Measurements from ENCODE around the gene USP35. TPM values are rescaled to one million over a fixed set of nuclear protein-coding genes. Genes with fewer than 3 reads are reported as not detected.

The USP35 gene
- total RNA-seq, 2 donors from 2014 or later: 38.8 to 44.1 TPM

DNA sequence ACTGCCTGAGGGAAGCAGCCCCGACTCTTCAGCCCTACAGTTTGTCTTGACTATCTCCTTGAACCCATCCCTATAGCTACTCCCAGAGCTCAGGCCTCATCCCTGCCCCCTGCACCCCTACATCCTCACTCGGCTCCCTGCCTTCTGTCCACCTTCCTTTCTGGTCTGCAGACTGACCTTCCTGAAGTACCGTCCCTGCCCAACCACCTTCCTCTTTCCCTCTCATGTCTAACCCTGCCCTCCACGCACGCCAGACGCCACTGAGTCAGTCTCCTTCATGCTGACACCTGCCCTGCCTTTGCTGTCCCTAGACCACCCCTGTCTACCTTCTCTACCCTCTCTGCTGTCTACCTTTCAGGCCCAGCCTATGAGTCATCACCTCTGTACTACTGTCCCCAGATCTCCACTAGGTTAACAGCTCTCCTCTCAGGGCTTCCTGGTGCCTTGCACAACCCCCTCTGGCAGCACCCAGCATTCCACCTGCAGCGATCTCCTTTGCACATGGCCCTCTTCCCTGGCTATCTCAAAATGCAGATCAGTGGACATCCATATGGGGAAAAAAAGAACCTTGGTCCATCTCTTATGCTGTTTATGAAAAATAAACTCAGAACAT, 9.2 kb upstream of the USP35 start:
- no peak for ATAC-seq (ENCODE audit: insufficient number of reproducible peaks, low FRiP score, low read depth)

GRCh38 chr11:78180751-78181150, 8.0 kb upstream of the USP35 start:
- Histone ChIP-seq H3K27me3 (replicated peaks; ENCODE audit: insufficient read depth) (no peaks in the 10 kb centered on the region), H3K4me3 (no peak overlapping the region), H3K27ac (no peak overlapping the region), H3K36me3 (no peaks in the 10 kb centered on the region), H3K9me3 (no peaks in the 10 kb centered on the region), H3K4me1 (ENCODE audit: control insufficient read depth in 1 of 2, low read depth in 2 of 2) (peaks cover 3 to 36% of the 10 kb centered on the region in 2 donors)
- no peak for ATAC-seq (ENCODE audit: insufficient number of reproducible peaks, low FRiP score, low read depth)
- no peak for DNase-seq (ENCODE audit: low spot score)
- TF ChIP-seq, protein P1, sequence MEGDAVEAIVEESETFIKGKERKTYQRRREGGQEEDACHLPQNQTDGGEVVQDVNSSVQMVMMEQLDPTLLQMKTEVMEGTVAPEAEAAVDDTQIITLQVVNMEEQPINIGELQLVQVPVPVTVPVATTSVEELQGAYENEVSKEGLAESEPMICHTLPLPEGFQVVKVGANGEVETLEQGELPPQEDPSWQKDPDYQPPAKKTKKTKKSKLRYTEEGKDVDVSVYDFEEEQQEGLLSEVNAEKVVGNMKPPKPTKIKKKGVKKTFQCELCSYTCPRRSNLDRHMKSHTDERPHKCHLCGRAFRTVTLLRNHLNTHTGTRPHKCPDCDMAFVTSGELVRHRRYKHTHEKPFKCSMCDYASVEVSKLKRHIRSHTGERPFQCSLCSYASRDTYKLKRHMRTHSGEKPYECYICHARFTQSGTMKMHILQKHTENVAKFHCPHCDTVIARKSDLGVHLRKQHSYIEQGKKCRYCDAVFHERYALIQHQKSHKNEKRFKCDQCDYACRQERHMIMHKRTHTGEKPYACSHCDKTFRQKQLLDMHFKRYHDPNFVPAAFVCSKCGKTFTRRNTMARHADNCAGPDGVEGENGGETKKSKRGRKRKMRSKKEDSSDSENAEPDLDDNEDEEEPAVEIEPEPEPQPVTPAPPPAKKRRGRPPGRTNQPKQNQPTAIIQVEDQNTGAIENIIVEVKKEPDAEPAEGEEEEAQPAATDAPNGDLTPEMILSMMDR (IDR thresholded peaks at IDR 0.05): no peak

More for the DNA sequence above, 9.2 kb upstream of the USP35 start:
- Histone ChIP-seq H3K27me3 (replicated peaks; ENCODE audit: insufficient read depth) (no peaks in the 10 kb centered on the region), H3K27ac (peak overlapping the region; percentile 35 to 50), H3K9me3 (no peaks in the 10 kb centered on the region), H3K36me3 (no peaks in the 10 kb centered on the region), H3K4me1 (ENCODE audit: control insufficient read depth in 1 of 2, low read depth in 2 of 2) (peaks cover 3 to 32% of the 10 kb centered on the region in 2 donors), H3K4me3 (no peak overlapping the region)
- TF ChIP-seq, protein P1 (IDR thresholded peaks at IDR 0.05): no peak
- no peak for DNase-seq (ENCODE audit: low spot score)

- ATAC-seq (ENCODE audit: insufficient number of reproducible peaks, low FRiP score, low read depth) (no peak), DNase-seq (ENCODE audit: low spot score) (no peak)
- peaks cover 3 to 41% of the 10 kb centered on the region in 2 donors for H3K4me1 ChIP-seq (ENCODE audit: control insufficient read depth in 1 of 2, low read depth in 2 of 2)
- H3K36me3 ChIP-seq: no peaks in the 10 kb centered on the region
- TF ChIP-seq, protein P1 (IDR thresholded peaks at IDR 0.05): no peak
- H3K9me3 ChIP-seq: no peaks in the 10 kb centered on the region
- no peaks in the 10 kb centered on the region for H3K27me3 ChIP-seq (replicated peaks; ENCODE audit: insufficient read depth)
- no peak overlapping the region for H3K4me3 ChIP-seq
- H3K27ac ChIP-seq: no peak overlapping the region
Observed at GRCh38 chr11:78181185-78181584, 7.5 kb upstream of the USP35 start.

DNA sequence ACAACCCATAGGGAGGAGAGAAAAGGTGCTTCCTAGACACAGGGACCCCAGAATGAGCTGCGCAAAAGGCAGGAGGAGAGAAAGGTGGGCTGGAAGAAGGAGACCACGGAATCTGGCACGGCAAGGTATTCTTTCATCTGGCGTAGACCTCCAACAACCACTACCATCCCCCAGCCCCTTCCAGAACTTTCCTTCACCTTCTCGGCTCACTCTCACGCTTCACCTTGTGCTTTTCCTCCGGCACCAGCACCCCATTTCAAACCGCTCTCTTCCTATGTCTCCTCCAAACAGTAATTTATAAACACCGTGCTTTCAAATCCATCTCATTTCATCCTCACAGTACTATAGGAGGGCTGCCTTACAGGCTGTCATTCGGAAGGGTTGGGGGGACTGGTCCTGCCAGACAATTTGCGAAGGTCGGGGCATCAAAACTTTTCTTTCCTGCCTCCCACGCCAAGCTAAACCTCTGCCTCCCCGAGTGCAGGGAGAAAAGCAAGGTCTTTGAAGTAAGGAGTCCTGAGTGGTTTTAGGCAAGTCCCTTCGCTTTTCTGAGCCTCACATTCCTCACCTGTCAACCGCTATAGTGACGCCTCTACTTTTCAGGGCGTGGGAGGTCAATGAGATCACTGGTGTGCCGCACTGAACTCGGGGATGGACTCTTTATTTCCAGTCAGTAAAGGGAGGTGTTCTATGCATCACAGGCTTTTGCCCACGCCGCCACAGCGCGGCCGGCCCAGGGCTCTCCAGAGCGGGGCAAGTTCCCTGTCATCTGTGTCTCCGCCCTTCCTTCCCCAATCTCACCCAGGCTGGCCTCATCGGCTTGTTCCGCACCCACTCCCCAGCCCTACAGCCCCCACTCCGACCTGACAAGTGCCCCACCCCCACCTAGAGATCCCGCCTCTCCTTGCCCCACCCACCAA, 1.1 kb upstream of the USP35 start:
- Histone ChIP-seq H3K36me3 (no peaks in the 10 kb centered on the region), H3K4me3 (peak overlapping the region; percentile 95), H3K27me3 (replicated peaks; ENCODE audit: insufficient read depth) (no peaks in the 10 kb centered on the region), H3K4me1 (ENCODE audit: control insufficient read depth in 1 of 2, low read depth in 2 of 2) (peaks cover 39 to 66% of the 10 kb centered on the region in 2 donors), H3K27ac (peak overlapping the region; percentile 85 to 91), H3K9me3 (no peaks in the 10 kb centered on the region)
- DNase-seq (ENCODE audit: low spot score) (no peak), ATAC-seq (ENCODE audit: insufficient number of reproducible peaks, low FRiP score, low read depth) (peak; percentile 8)
- TF ChIP-seq, protein P1 (IDR thresholded peaks at IDR 0.05): no peak

DNA sequence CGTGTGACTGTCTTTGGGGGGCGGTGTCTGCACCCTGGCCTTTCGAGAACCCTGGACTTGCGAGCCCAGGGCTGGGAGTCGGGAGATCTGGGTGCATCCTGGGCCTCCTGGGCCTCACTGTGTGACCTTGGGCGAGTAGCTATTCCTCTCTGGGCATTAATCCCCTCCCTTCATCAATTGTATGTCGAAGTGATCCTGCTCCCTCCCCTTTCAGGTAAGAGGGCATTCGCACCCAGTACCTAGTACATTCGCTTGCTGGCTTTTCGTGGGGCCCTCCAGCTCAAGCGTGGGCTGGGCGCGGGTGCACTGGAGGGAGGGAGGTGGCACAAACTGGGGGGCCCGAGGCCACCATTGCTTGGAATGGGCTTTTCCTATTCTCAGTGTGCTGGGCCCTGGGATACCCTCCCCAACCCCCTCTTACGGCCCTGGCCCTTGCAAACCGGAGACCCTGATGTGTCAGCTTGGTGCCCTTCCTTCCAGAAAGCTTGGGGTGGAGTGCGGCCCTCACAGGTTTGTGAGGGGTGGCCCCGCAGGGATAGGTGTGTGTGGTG, 530 bp downstream of the USP35 start:
- DNase-seq (ENCODE audit: low spot score) (no peak), ATAC-seq (ENCODE audit: insufficient number of reproducible peaks, low FRiP score, low read depth) (no peak)

More for the DNA sequence above, 530 bp downstream of the USP35 start:
- H3K27me3 ChIP-seq (replicated peaks; ENCODE audit: insufficient read depth): no peaks in the 10 kb centered on the region
- TF ChIP-seq, protein P1 (IDR thresholded peaks at IDR 0.05): no peak
- no peaks in the 10 kb centered on the region for H3K9me3 ChIP-seq
- H3K4me3 ChIP-seq: peak overlapping the region; percentile 95
- H3K4me1 ChIP-seq (ENCODE audit: control insufficient read depth in 1 of 2, low read depth in 2 of 2): peaks cover 45 to 82% of the 10 kb centered on the region in 2 donors
- no peaks in the 10 kb centered on the region for H3K36me3 ChIP-seq
- peak overlapping the region; percentile 64 to 85 for H3K27ac ChIP-seq

Measured in thoracic aorta (tissue), 2 donors.